ENCODE results near the gene ANKRD13A.

Gene ANKRD13A

GRCh38 chr12:109998904-109999648 lies at the start of gene ANKRD13A:
Gene ANKRD13A (plus strand): TSS chr12:109999430. CDS start chr12:109999689, 259 bp downstream.
- DNase-seq (ENCODE audit: low read depth, low spot score): peak; percentile 79

- no peak for DNase-seq (ENCODE audit: low read depth, low spot score)
These were observed 48.6 kb upstream of the ANKRD13A start for GRCh38 chr12:109950625-109951024.

- no peak for DNase-seq (ENCODE audit: low read depth, low spot score)
These were observed 48.1 kb upstream of the ANKRD13A start for GRCh38 chr12:109951136-109951535.

GRCh38 chr12:109951751-109952150 lies 47.5 kb upstream of the ANKRD13A start:
- no peak for DNase-seq (ENCODE audit: low read depth, low spot score)

GRCh38 chr12:109952160-109952858 lies 46.9 kb upstream of the ANKRD13A start:
- no peak for DNase-seq (ENCODE audit: low read depth, low spot score)

GRCh38 chr12:109952873-109953272 lies 46.4 kb upstream of the ANKRD13A start:
- no peak for DNase-seq (ENCODE audit: low read depth, low spot score)

- no peak for DNase-seq (ENCODE audit: low read depth, low spot score)
These were observed 45.6 kb upstream of the ANKRD13A start for GRCh38 chr12:109953656-109954055.

- no peak for DNase-seq (ENCODE audit: low read depth, low spot score)
These were observed 40.9 kb upstream of the ANKRD13A start for GRCh38 chr12:109958374-109958773.

- DNase-seq (ENCODE audit: low read depth, low spot score): no peak
These were observed 39.7 kb upstream of the ANKRD13A start for GRCh38 chr12:109959411-109960093.

GRCh38 chr12:109961201-109961600 lies 38.0 kb upstream of the ANKRD13A start:
- DNase-seq (ENCODE audit: low read depth, low spot score): no peak

- no peak for DNase-seq (ENCODE audit: low read depth, low spot score)
These were observed 37.6 kb upstream of the ANKRD13A start for GRCh38 chr12:109961612-109962011.

- DNase-seq (ENCODE audit: low read depth, low spot score): no peak
These were observed 36.8 kb upstream of the ANKRD13A start for GRCh38 chr12:109962398-109962797.

- DNase-seq (ENCODE audit: low read depth, low spot score): no peak
These were observed 35.9 kb upstream of the ANKRD13A start for GRCh38 chr12:109963330-109963729.

- DNase-seq (ENCODE audit: low read depth, low spot score): no peak
These were observed 35.3 kb upstream of the ANKRD13A start for GRCh38 chr12:109963743-109964429.

GRCh38 chr12:109966546-109966945 lies 32.7 kb upstream of the ANKRD13A start:
- DNase-seq (ENCODE audit: low read depth, low spot score): no peak

- no peak for DNase-seq (ENCODE audit: low read depth, low spot score)
These were observed 31.7 kb upstream of the ANKRD13A start for GRCh38 chr12:109967383-109968031.

GRCh38 chr12:109968032-109968420 lies 31.2 kb upstream of the ANKRD13A start:
- DNase-seq (ENCODE audit: low read depth, low spot score): no peak

GRCh38 chr12:109968801-109969200 lies 30.4 kb upstream of the ANKRD13A start:
- no peak for DNase-seq (ENCODE audit: low read depth, low spot score)

GRCh38 chr12:109972821-109973220 lies 26.4 kb upstream of the ANKRD13A start:
- DNase-seq (ENCODE audit: low read depth, low spot score): no peak

- peak; percentile 26 for DNase-seq (ENCODE audit: low read depth, low spot score)
These were observed 17.9 kb upstream of the ANKRD13A start for GRCh38 chr12:109981311-109981710.

- no peak for DNase-seq (ENCODE audit: low read depth, low spot score)
These were observed 17.0 kb upstream of the ANKRD13A start for GRCh38 chr12:109982210-109982609.

Data from activated CD4-positive, CD25-positive, alpha-beta regulatory T cell treated with anti-CD3 and anti-CD28 coated beads, Interleukin-2, amount 50 U/mL, for 16 hours (primary cell).